ENCODE measurements around the gene PDLIM5.
"Not testable (repeated sequence)": the region's sequence is repeated elsewhere in the genome, so short reads cannot be mapped to it uniquely, and the experiment has no call there.

Gene PDLIM5

DNA sequence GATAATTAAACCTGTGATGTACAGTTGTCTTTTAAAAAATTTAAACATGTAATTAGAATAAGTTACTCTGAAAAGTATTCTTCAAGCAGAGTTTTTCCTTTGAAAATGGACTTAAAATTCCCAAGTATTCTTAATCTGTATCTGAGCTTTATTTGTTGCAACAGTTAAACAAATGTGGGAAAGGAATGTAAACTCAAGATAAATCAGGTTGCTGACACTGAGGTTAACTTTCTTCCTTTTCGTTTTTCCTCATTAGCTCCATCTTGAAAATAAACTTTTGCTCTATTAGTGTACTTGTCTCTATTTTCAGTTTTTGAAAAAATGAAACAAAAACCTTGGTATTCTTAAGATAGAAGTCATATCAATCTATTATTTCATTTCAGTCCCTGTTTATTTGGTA lies 161.5 kb downstream of the PDLIM5 start:
- DNase-seq: no peak

DNA sequence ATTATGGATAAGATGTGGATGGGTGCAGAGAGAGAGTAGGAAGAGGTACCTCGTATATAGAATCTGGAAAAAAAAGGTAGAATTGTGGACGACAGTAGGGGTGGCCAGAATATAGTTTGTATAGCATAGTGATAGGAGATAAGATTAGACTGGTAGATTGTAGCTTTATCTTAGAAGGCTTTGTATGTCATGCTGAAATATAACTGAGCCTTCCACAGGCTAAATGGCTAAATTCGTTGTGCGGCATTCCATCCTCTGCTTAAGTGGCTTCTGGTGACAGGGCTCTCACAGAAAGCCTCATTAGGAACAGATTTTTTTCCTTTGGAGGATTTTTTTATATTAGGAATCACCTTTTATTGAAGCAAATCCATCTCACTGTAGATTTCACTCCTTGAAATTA lies 163.7 kb downstream of the PDLIM5 start:
- DNase-seq: no peak

DNA sequence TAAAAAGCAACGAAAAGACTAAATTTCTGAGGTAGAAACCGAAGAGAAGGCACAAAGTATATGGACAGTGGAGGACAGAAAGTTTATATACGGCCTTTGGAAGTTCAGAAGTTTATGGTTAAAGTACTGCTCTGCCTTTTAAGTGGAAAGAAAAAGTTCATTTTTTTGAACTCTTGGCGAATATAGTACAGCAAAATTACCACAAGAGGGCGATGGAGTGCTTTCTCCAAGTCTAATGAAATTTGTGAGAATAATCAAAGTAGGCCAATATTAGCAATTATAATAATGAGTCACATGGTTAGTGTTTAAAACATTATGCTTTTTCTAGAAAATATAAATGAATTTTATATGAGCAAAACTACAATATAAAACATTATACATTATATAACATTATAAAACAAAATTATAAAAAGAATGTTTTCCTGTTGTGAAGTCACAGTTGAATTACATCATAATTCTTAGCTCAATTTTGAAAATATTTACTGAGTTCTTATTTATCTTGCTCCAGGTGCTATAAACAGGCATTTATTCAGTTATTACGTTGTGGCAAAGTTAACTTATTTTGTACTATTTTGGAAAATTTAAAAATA lies 169.8 kb downstream of the PDLIM5 start:
- DNase-seq: no peak

DNA sequence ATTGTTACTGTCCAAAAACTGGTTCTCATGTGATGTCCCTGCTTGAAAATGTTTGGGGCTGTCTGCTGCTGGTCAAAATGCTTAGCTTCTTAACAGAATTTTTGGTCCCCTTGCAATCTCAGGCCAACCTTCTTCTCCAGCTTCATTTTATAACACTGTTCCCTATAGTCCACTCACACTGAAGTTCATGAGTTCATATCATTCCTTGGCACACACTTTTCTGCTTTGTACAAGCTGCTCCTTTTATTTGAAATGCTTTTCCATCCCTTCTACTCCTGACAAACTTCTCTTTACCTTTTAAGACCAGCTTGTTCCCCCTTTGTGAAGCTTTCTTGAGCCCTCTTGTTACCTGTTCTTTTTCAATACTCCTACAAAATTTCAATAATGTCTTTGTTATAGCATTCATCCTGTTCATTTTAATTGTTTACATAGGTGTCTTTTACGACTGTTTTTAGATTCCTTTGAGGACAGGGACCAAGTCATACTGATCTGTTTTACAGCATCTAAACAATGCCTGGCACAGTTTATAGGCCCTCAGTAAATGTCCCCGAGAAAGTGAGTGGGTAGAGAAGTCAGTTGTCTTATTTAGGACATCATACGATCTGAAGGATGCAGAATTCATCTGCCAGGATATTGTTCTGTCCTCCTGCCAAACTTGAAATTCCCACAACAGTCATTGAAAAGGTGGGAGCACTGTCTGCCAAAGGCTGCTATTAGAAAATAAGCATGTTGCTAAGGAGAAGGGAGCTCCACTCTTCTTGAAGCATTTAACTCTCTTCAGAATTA lies 171.6 kb downstream of the PDLIM5 start:
- no peak for DNase-seq

DNA sequence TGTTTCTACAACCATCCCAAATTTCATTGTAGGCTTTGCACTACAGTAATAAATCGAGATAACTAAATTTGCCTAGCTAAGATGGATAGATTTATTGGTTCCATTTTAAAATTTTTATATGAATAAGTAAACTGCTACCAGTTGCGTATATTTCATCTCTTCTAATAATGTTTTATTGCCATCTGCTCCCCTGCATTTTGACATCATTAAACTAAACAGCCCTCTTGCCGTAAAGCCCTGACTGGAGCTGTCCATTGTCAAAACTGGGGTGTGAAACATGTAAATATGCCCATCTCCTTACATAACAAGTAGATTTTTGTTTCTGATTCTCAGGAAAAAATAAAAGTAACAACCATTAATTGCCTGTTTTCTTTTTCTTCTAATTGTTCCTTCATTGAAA lies 175.2 kb downstream of the PDLIM5 start:
- DNase-seq: no peak

DNA sequence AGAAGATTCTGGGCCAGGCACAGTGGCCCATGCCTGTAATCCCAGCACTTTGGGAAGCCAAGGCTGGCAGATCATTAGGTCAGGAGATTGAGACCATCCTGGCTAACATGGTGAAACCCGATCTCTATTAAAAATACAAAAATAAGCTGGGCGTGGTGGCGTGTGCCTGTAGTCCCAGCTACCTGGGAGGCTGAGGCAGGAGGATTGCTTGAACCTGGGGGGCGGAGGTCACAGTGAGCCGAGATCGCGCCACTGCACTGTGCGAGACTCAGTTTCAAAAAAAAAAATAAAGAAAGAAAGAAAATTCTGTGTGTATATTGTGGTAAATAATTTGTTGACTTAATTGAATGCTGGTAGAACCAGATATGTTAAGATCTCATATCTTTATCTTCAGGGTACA lies 177.3 kb downstream of the PDLIM5 start:
- DNase-seq: not testable (repeated sequence)

DNA sequence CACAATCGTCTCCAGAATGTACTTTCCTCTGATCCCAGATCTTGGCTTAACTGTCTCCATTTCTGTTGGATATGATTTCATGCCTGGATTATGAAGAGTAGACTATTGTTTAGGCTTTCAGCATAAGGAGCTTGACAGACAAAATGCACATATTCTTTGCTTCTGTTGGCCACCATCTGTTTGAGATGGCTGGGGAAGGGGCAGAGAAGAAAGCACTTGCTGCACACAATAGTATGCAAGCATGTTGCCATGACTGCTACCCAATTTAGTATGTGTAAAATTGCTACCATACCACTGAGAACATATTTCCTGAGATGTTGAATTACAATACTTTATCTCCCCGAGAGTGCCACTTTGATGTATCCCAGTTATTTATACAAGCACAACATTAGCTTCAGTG lies 178.1 kb downstream of the PDLIM5 start:
- no peak for DNase-seq

DNA sequence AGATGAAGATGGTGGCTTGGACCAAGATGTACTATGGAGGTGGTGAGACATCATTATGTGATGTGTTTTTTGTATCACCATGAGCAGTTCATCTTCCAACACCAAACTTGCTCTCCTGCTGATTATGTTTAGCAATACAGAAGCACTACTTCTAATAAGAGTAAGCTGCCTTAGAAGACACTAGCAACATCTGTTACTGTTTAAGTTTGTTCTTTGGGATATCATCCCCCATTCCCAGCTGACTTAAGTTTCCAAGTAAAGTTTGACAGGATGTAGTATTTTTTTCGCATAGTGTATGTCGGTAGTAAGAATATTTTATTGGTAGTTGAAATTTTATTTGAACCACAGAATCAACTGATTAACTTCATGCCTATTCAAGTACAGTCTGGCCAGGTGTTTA lies 182.5 kb downstream of the PDLIM5 start:
- DNase-seq: no peak

DNA sequence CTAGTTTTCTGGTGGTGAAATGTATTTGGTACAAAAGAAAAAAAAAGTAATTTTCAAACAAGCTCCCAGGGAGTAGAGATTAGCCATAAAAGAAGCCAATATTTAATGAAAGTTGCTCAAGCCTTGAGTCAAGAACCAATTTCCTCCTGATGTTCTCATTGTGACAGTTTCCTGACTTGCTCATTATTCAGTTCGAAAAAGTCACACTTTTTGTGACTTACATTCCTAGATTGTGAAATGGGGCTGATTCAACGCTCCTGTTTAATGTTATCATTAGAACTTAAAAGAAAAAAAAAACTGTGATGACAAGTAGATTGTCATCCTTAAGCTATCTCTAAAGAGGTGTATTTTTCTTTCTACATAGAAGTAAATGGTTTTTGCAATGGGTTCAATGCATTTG lies 183.4 kb downstream of the PDLIM5 start:
- DNase-seq: no peak

DNA sequence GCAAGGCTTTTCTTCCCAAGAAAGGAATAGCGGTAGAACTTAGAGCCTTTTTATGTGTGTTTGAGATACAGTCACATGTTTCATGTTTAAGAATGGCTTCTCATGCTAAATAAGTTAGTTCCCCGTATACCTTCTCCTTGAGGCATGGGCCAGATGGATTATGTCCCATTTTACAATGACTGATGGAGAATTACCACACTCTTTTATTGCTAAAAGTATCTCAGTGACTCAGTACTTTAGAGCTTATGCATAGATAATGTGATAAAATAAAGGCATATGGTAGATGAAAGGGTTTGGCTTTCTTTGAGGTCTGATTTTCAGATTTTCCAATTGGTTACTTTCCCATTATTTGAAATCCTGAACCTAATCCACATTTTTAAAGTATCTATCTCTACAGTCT lies 184.3 kb downstream of the PDLIM5 start:
- DNase-seq: no peak

DNA sequence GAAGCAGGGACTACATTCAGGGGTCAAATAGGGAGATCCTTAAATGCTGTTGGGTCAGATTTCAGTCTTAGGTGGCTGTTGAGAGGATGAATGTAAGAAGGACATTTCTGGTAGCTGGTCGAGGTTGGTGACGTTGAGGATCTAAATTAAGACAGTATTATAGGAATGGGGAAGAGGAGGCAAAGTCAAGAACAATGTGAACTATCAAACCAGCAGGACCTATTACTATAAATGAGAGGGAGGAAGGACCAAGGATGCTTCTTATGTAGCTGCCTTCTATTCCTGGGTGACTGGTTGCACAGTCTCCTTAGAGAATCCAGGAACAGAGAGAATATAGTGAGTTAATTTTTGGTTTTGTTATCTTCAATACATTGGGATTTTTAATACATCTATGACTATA lies 187.6 kb downstream of the PDLIM5 start:
- no peak for DNase-seq

DNA sequence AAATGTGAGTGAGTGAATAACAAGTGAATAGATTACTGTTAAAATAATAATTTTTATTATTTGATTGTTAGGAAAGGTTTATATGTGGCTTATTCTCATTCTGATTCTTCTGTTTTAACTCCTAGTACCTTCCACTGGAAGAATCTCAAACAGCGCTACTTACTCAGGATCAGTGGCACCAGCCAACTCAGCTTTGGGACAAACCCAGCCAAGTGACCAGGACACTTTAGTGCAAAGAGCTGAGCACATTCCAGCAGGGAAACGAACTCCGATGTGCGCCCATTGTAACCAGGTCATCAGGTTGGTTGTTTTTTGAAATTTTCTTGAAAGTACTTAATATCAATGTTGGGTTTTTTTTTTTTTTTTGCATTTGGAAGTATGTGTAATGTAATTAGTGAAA lies 188.4 kb downstream of the PDLIM5 start:
- DNase-seq: no peak

DNA sequence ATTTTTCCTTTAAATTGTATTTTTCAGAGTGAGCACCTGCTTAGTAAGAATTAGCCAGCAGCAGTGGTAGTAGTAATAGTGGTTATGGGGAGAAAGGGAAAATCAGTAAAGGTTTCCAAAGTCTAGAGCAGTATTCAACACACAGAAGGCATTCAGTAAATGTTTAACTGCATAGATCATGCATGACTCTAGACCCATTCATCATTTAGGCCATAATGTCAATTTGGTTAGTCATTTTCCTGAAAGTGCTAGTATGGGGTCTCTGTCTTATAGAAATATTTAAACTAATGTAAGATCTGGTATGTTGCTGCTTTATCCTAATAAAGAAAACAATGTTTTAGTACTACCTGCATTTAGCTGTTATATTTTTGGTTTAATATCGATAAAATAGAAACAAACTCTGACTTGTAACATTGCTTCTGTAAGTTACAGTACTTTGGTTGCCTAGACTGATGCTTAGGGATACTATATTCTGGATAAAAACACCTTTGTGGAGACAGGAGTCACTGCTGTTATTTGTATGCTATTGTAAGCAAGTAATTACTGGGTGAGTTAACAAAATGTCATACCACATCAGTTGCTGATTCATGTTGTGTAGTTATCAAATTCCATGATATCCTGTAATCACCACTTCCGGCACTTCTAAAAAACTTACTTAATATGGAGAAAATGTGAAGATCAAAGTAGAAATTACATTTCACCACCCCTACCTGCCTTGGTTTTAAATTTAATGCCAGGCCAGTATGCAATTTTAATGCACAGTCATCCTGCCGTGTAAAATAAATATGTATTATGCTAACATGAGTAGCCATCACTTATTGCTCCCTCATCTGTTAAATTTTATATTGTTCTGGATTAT lies 190.2 kb downstream of the PDLIM5 start:
- DNase-seq: no peak

DNA sequence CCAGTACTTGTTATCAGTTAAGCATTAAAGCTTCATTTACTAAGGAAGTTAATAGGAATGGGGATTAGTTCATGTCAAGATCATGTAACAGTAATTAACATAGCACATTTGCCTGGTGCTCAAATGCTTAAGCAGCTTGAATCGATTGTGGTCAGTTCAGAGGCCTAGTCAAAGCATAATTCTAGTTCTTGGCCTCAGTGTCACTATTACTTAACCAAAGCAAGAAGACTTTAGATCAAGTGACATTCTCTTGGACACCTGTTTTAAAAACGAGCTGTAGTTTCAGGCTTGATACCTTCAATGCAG lies 190.8 kb downstream of the PDLIM5 start:
- DNase-seq: no peak

DNA sequence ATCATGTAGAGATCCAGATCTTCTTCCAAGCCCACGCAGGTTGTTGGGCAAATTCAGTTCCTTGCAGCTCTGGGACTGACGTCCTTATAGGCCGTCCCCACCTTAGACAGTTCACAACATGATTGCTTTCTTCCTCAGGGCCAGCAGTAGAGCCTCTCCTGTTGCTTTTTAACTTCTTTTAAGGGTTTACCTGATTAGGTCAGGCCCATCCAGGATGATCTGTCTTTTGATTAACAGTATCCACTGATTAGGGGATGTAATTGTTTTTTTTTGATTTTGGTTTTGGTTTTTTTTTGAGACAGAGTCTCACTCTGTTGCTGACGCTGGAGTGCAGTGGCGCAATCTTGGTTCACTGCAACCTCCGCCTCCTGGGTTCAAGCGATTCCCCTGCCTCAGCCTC lies 197.0 kb downstream of the PDLIM5 start:
- no peak for DNase-seq

DNA sequence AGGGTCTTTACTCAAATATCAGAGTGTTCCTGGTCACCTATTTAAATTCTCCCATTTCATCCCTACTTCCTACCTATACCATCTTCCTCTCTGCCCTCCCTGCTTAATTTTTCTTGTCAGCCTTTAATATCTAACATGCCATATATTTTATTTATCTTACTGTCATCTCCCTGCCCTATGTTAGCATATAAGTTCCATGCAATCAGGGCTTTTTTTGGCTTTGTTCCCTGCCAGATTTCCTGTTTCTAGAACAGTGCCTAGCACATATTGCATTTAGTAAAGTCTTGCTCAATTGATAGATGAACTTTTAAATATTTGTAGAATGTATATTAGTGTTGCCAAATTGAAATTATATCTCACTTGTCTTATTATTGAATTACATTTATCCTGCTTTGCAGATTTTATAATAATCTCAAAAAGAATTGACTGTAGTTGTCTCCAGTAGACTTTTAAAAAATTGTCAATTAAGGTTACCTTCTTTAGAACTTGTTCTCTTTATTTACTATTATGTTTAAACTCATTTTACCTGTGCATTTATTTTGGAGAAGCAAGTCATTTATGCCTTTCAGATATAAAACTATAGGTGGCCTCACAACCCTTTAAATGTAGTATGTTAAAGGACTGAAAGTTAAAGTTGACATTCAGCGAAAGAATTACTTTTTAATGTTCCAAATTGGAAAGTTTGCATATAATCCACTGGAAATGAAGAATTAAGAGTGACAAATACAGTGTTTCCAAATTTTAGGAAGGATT lies 197.8 kb downstream of the PDLIM5 start:
- DNase-seq: no peak

DNA sequence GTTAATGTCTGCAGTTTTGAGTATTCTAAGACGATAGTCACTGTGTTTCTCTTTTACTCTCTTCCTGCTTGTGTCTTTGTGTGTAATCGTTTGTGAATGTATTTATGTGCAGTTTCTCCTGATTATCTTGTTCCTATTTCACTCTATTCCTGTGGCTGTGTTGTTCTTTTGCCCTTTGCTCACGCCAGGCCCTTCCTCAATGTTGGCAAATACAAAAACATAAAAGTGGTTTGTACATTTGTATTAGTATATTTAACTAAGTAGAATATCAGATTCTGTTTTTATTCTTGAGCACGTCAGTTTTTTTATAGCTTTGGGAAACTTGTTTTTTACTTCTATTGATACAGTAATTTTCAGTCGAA lies 198.4 kb downstream of the PDLIM5 start:
- DNase-seq: no peak

DNA sequence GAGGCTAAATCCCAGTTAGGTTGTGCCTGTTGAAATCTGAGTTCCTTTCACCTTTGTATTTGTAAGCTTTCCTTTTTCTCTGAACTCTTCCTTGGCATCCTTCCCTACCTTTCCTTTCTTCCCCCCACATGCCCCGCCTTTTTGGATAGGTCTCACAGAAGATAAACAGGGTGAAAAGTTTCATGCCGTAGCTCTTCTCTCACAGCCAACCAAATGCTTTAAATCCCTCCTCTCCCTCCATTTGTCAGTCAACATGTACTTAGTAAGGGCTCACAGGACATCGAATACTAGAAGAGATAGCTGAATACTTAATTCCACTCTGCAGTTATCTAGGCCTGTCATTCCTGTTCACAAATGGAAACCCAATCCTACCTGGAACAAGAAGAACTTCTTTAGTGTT lies 198.9 kb downstream of the PDLIM5 start:
- DNase-seq: no peak

DNA sequence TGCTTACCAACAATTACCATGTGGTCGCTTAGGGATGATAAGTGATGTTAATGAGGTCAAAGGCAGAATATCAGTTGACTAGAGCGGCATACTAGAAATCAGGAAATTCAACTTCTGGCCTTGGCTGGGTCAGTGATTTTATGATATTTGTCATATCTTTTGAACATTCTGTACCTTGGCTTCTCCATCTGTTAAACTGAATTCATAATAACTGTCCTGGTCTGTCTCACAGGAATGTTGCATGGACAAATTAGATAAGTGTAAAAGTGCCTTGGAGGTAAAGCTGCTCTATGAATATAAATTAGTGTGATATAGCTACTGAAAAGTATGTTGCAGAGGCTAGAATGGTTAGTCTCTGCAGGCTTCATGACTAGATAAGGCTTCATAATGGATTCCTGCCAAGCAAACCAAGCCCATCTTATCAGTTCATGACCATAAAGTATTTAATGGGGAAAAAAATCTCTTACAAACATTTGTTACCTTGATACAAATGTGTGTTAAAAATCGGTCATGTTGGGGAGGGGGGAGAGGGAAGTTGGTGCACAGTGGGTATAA lies 201.4 kb downstream of the PDLIM5 start:
- DNase-seq: no peak

DNA sequence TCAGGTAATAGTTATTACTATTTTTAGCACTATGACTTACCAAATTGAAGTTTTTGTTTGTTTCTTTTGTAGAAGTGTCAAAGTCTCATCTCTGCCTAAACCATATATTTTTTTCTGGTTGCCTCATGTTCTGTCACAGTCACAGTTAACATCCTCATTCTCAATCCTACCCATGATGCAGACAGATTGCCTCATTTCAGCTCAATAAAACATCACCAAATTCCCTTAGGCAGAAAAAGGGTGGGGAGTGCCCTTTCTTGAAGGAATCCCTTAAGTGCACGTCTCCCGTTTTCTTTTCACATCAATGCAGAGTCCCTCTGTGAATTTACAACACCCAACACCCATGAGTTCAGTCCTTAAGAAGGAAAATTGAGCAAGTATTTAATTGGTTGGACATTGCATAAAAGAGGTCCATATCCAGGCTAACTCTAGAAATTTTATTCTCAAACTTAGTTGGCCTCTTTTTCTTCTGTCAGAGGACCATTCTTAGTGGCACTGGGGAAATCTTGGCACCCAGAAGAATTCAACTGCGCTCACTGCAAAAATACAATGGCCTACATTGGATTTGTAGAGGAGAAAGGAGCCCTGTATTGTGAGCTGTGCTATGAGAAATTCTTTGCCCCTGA lies 202.4 kb downstream of the PDLIM5 start:
- DNase-seq: no peak

DNA sequence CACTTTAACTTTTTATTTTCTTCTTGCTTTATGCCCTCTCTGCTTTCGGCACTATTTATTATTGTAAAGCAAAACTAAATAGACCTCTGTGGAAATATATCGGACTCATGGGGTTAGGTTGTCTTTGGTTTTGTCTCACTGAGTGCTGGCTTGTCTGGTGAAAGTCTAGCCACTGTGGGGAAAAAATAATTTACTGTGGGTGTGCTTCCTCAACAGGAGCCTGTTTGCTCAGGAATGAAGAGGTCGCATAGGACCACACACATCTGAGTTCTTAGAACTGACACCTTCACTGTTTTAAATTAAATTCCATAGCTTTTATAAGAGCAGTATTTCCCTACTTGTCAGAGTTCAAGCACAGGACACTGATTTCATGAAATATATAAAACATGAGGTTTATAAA lies 203.0 kb downstream of the PDLIM5 start:
- DNase-seq: no peak

DNA sequence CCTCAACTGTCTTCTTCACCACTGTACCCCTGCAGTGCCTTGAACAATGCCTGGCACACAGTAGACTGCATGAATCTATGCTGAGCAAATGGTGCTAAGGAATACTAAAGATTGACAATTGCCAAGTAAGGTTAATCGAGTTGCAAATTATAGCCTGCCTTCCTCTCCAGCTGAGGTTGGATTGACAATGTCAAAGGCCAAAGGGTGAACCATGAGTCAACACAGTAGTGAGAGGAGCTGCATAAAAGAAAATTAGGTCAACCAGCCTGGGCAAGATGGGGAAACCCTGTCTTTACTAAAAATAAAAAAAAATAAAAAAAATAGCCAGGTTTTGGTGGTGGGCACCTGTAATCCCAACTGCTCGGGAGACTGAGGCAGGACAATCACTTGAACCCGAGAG lies 208.9 kb downstream of the PDLIM5 start:
- DNase-seq: no peak

DNA sequence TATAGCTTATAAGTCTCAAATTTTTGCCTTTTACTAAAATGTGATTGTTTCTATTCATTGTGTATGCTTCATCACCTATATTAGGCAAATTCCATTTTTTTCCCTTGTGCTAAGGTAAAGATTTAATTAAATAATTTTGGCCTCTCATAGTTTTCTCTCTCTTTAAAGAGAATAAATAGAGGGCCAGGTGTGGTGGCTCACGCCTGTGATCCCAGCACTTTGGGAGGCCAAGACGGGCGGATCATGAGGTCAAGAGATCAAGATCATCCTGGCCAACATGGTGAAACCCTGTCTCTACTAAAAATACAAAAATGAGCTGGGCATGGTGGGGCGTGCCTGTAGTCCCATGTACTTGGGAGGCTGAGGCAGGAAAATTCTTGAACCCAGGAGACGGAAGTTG lies 213.3 kb downstream of the PDLIM5 start:
- DNase-seq: not testable (repeated sequence)
